ENCODE measurements around the gene DCBLD1. TPM values are rescaled to one million over a fixed set of nuclear protein-coding genes. Genes with fewer than 3 reads are reported as not detected.

The DCBLD1 gene
- total RNA-seq, 2 experiments from 2014 or later: 0.08 TPM; not detected in 1

DNA sequence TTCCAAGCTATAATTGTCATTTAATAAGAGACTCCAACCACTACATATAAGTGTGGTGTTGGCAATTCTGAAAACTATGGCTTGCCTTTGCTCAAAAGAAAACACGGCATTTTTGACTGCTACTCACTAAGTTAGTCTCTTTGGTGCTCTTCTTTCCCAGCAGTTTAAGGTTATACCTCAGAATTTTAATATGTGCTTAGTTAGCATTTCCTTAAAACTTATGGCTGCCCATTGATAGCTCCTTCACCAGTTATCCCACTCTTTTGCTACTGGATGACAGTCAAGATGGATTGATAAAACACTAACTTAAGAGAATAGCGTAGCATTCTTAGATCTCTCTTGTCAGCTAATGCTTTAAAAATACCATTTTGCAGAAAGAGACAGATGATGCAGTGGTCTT lies 85.8 kb downstream of the DCBLD1 start:
- intact Hi-C loops (cut with micrococcal nuclease; ENCODE audit: unreplicated experiment): no loop called here
- no peaks in the 10 kb centered on the region for H3K9me3 ChIP-seq (ENCODE audit: low read length)
- no TSS peak for BruUV-seq (replicated peaks)
- H3K27ac ChIP-seq (ENCODE audit: low read depth, low read length, poor library complexity, severe bottlenecking): no peak overlapping the region
- H3K4me2 ChIP-seq (ENCODE audit: low read length): no peak overlapping the region
- no peak for DNase-seq (ENCODE audit: low spot score)
- H2AFZ ChIP-seq (ENCODE audit: low read length): no peak overlapping the region
- no peaks in the 10 kb centered on the region for H3K79me2 ChIP-seq (ENCODE audit: insufficient read depth, low read depth, low read length)
- ChIA-PET CTCF (ENCODE audit: unreplicated experiment) (no interaction called here), POLR2A (interaction anchor here (1.4 kb wide), 1 partner anchor 10 kb away, joined by 3 read pairs; no protein-coding TSS in a partner anchor)
- H3K4me1 ChIP-seq (ENCODE audit: insufficient read depth, low read length, poor library complexity, severe bottlenecking): no peaks in the 10 kb centered on the region
- H3K4me3 ChIP-seq (ENCODE audit: low read depth, low read length, poor library complexity, severe bottlenecking): no peak overlapping the region
- 0 out of 2 replicates have a peak, but pooled peaks cover 6% of the 10 kb centered on the region for H4K20me1 ChIP-seq (ENCODE audit: insufficient read depth, low read length)
- peaks cover 95% of the 10 kb centered on the region for H3K36me3 ChIP-seq (ENCODE audit: insufficient read depth, low read length)
- TF ChIP-seq, protein P1, sequence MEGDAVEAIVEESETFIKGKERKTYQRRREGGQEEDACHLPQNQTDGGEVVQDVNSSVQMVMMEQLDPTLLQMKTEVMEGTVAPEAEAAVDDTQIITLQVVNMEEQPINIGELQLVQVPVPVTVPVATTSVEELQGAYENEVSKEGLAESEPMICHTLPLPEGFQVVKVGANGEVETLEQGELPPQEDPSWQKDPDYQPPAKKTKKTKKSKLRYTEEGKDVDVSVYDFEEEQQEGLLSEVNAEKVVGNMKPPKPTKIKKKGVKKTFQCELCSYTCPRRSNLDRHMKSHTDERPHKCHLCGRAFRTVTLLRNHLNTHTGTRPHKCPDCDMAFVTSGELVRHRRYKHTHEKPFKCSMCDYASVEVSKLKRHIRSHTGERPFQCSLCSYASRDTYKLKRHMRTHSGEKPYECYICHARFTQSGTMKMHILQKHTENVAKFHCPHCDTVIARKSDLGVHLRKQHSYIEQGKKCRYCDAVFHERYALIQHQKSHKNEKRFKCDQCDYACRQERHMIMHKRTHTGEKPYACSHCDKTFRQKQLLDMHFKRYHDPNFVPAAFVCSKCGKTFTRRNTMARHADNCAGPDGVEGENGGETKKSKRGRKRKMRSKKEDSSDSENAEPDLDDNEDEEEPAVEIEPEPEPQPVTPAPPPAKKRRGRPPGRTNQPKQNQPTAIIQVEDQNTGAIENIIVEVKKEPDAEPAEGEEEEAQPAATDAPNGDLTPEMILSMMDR (conservative IDR thresholded peaks at IDR 0.05; ENCODE audit: low read length): no peak
- TF ChIP-seq EZH2phosphoT487 (IDR thresholded peaks at IDR 0.05; ENCODE audit: borderline replicate concordance, low read depth, low read length): no peak
- H3K9me2 ChIP-seq (ENCODE audit: insufficient read depth, low read length): no peaks in the 10 kb centered on the region

DNA sequence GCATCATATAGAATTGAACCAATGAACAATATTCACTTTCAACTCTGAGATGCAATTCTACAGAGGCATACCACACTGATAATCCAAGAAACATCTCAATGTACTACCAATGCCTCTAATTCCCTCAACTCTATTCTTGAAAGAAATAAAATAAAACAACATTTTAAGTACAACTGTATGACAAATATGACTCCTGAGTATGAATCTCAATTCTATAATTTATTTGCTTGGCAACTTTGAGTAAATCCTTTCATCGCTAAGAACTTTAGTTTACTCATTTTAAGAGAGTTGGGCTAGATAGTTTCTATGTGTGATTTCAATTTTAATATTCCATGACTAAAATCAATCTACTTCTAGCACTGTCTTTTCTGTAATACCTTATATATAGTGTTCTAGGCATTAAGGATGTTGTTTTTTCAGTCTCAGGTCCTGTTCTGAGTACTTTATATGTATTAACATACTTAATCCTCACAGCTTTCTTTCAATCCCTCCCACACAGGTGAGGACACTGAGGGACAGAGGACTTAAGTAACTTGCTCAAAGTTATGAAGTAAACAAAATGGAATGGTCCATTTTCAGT lies 86.4 kb downstream of the DCBLD1 start:
- no peak for TF ChIP-seq EZH2phosphoT487 (IDR thresholded peaks at IDR 0.05; ENCODE audit: borderline replicate concordance, low read depth, low read length)
- TF ChIP-seq, protein P1 (conservative IDR thresholded peaks at IDR 0.05; ENCODE audit: low read length): no peak
- no peaks in the 10 kb centered on the region for H3K79me2 ChIP-seq (ENCODE audit: insufficient read depth, low read depth, low read length)
- POLR2A ChIA-PET: interaction anchor here (1.4 kb wide), 1 partner anchor 9 kb away, joined by 3 read pairs; no protein-coding TSS in a partner anchor
- no peaks in the 10 kb centered on the region for H3K9me2 ChIP-seq (ENCODE audit: insufficient read depth, low read length)
- 0 out of 2 replicates have a peak, but pooled peaks cover 6% of the 10 kb centered on the region for H4K20me1 ChIP-seq (ENCODE audit: insufficient read depth, low read length)
- H3K9me3 ChIP-seq (ENCODE audit: low read length): no peaks in the 10 kb centered on the region
- H2AFZ ChIP-seq (ENCODE audit: low read length): no peak overlapping the region
- H3K4me2 ChIP-seq (ENCODE audit: low read length): no peak overlapping the region
- intact Hi-C loops (cut with micrococcal nuclease; ENCODE audit: unreplicated experiment): no loop called here
- no peaks in the 10 kb centered on the region for H3K4me1 ChIP-seq (ENCODE audit: insufficient read depth, low read length, poor library complexity, severe bottlenecking)
- no peak overlapping the region for H3K27ac ChIP-seq (ENCODE audit: low read depth, low read length, poor library complexity, severe bottlenecking)
- CTCF ChIA-PET (ENCODE audit: unreplicated experiment): no interaction called here
- DNase-seq (ENCODE audit: low spot score): no peak
- BruUV-seq (replicated peaks): no TSS peak
- no peak overlapping the region for H3K4me3 ChIP-seq (ENCODE audit: low read depth, low read length, poor library complexity, severe bottlenecking)
- peaks cover 95% of the 10 kb centered on the region for H3K36me3 ChIP-seq (ENCODE audit: insufficient read depth, low read length)

DNA sequence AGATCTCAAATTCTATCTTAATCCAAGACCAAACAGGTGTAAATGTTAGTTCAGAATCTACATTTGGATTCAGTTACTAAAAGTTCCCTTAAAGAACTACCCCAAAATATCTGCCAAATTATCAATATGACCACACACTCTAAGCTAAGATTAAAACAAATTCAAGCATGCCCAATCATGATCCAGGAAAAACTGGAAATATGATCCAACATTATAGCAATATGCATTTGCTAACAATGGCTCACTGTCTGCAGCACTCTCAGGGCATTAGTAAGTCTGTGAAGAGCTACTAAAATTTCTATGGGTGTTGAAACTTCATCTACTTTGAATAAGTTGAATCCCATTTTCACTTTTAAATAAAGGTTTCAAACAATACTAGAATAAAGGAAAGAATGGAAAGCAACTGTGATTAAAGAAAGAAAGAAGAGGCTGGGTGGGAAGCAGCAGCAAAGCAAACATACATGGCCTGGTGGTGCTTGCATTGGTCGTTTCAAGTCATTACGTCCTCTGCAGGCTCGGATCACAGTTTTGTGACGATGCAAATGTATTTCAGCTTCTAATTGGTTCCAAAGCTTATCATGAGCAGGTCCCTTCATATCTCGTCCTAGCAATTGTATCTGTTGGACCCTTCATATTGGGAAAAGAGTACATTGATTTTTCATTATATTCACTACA lies 90.7 kb downstream of the DCBLD1 start:
- intact Hi-C loops (cut with micrococcal nuclease; ENCODE audit: unreplicated experiment): no loop called here
- no peaks in the 10 kb centered on the region for H3K9me2 ChIP-seq (ENCODE audit: insufficient read depth, low read length)
- H3K9me3 ChIP-seq (ENCODE audit: low read length): no peaks in the 10 kb centered on the region
- TF ChIP-seq, protein P1 (conservative IDR thresholded peaks at IDR 0.05; ENCODE audit: low read length): no peak
- no peak for TF ChIP-seq EZH2phosphoT487 (IDR thresholded peaks at IDR 0.05; ENCODE audit: borderline replicate concordance, low read depth, low read length)
- H3K27ac ChIP-seq (ENCODE audit: low read depth, low read length, poor library complexity, severe bottlenecking): no peak overlapping the region
- ChIA-PET POLR2A (interaction anchor here (0.8 to 2.1 kb wide), 4 partner anchors 13 to 352 kb away, joined by 3 to 9 read pairs (median 6); no protein-coding TSS in a partner anchor), CTCF (ENCODE audit: unreplicated experiment) (interaction anchor here (0.6 kb wide), 1 partner anchor 992 kb away, joined by 3 read pairs; no protein-coding TSS in a partner anchor)
- no peaks in the 10 kb centered on the region for H3K4me1 ChIP-seq (ENCODE audit: insufficient read depth, low read length, poor library complexity, severe bottlenecking)
- H4K20me1 ChIP-seq (ENCODE audit: insufficient read depth, low read length): 0 out of 2 replicates have a peak, but pooled peaks cover 2% of the 10 kb centered on the region
- H3K36me3 ChIP-seq (ENCODE audit: insufficient read depth, low read length): peaks cover 95% of the 10 kb centered on the region
- DNase-seq (ENCODE audit: low spot score): no peak
- no TSS peak for BruUV-seq (replicated peaks)
- no peak overlapping the region for H3K4me2 ChIP-seq (ENCODE audit: low read length)
- no peak overlapping the region for H3K4me3 ChIP-seq (ENCODE audit: low read depth, low read length, poor library complexity, severe bottlenecking)
- H2AFZ ChIP-seq (ENCODE audit: low read length): no peak overlapping the region
- H3K79me2 ChIP-seq (ENCODE audit: insufficient read depth, low read depth, low read length): no peaks in the 10 kb centered on the region
